H9 (cell line): ENCODE data around the gene HIPK3. TPM values are rescaled to one million over a fixed set of nuclear protein-coding genes. Genes with fewer than 3 reads are reported as not detected.

Source experiments
- DNase-seq: peaks from one replicate; pipeline ENCODE4 v3.0.0-alpha.2; 2017
- H2AFZ ChIP-seq: one replicate; pipeline ENCODE4 v1.6.1; 2013; ENCODE audit warnings: mild to moderate bottlenecking, low read length, control low read depth, moderate library complexity
- H2AK5ac ChIP-seq: 2 replicates; pipeline ENCODE4 v1.6.1; 2013; ENCODE audit warnings: low read length, control low read depth, mixed read lengths; ENCODE audit not compliant: insufficient read length
- H2BK120ac ChIP-seq: one replicate; pipeline ENCODE4 v1.6.1; 2013; ENCODE audit warnings: low read depth, mild to moderate bottlenecking, low read length, control low read depth, inconsistent platforms; ENCODE audit not compliant: poor library complexity, severe bottlenecking
- H2BK12ac ChIP-seq: 2 replicates; pipeline ENCODE4 v1.6.1; 2013; ENCODE audit warnings: low read length, control low read depth, mixed read lengths, low read depth; ENCODE audit not compliant: insufficient read length
- H2BK15ac ChIP-seq: 2 replicates; pipeline ENCODE4 v1.6.1; 2013; ENCODE audit warnings: low read depth, low read length, control low read depth
- H2BK20ac ChIP-seq: one replicate; pipeline ENCODE4 v1.6.1; 2013; ENCODE audit warnings: low read depth, mild to moderate bottlenecking, low read length, control low read depth, inconsistent platforms; ENCODE audit not compliant: poor library complexity, severe bottlenecking
- H2BK5ac ChIP-seq: 2 replicates; pipeline ENCODE4 v1.6.1; 2013; ENCODE audit warnings: low read length, control low read depth, mixed read lengths; ENCODE audit not compliant: insufficient read length
- H3K14ac ChIP-seq: 2 replicates; pipeline ENCODE4 v1.6.1; 2013; ENCODE audit warnings: low read length, control low read depth; ENCODE audit not compliant: insufficient read depth
- H3K18ac ChIP-seq: 2 replicates; pipeline ENCODE4 v1.6.1; 2013; ENCODE audit warnings: low read depth, mild to moderate bottlenecking, mixed read lengths, low read length, control low read depth; ENCODE audit not compliant: insufficient read length
- H3K23ac ChIP-seq: 2 replicates; pipeline ENCODE4 v1.6.1; 2013; ENCODE audit warnings: low read length, control low read depth, mixed read lengths, low read depth; ENCODE audit not compliant: insufficient read length
- H3K23me2 ChIP-seq: 2 replicates; pipeline ENCODE4 v1.6.1; 2013; ENCODE audit warnings: low read depth, mild to moderate bottlenecking, mixed read lengths, low read length, control low read depth; ENCODE audit not compliant: insufficient read length, poor library complexity, severe bottlenecking
- H3K27ac ChIP-seq: 2 replicates; pipeline ENCODE4 v1.5.1; 2013; ENCODE audit warnings: low read length, control low read depth, mixed read lengths, low read depth; ENCODE audit not compliant: insufficient read length
- H3K27me3 ChIP-seq: 2 replicates; pipeline ENCODE4 v1.6.1; 2013; ENCODE audit warnings: low read length, control low read depth, inconsistent platforms; ENCODE audit not compliant: insufficient read depth
- H3K4ac ChIP-seq: 2 replicates; pipeline ENCODE4 v1.6.1; 2013; ENCODE audit warnings: low read depth, mild to moderate bottlenecking, control low read depth, inconsistent platforms, low read length, moderate library complexity
- H3K4me1 ChIP-seq: 2 replicates; pipeline ENCODE4 v1.6.1; 2013; ENCODE audit warnings: low read length, control low read depth, inconsistent platforms; ENCODE audit not compliant: insufficient read depth
- H3K4me2 ChIP-seq: 2 replicates; pipeline ENCODE4 v1.6.1; 2013; ENCODE audit warnings: low read length, control low read depth, mixed read lengths; ENCODE audit not compliant: insufficient read length, insufficient read depth
- H3K56ac ChIP-seq: 2 replicates; pipeline ENCODE4 v1.6.1; 2013; ENCODE audit warnings: low read depth, mild to moderate bottlenecking, mixed read lengths, low read length, control low read depth; ENCODE audit not compliant: insufficient read length
- H3K79me1 ChIP-seq: 2 replicates; pipeline ENCODE4 v1.6.1; 2013; ENCODE audit warnings: low read depth, mild to moderate bottlenecking, moderate library complexity, low read length, control low read depth, inconsistent platforms; ENCODE audit not compliant: insufficient read depth, poor library complexity, severe bottlenecking
- H3K79me2 ChIP-seq: 2 replicates; pipeline ENCODE4 v1.6.1; 2013; ENCODE audit warnings: low read length, control low read depth, inconsistent platforms; ENCODE audit not compliant: insufficient read depth
- H3K9ac ChIP-seq: 2 replicates; pipeline ENCODE4 v1.6.1; 2013; ENCODE audit warnings: low read length, control low read depth, mixed read lengths; ENCODE audit not compliant: insufficient read length; ENCODE audit errors: extremely low read depth
- H3K9me3 ChIP-seq: one replicate; pipeline ENCODE4 v1.6.1; 2013; ENCODE audit warnings: low read depth, low read length, inconsistent platforms; ENCODE audit not compliant: control insufficient read depth
- H3T11ph ChIP-seq: one replicate; pipeline ENCODE4 v1.6.1; 2013; ENCODE audit warnings: mild to moderate bottlenecking, low read length, control low read depth, inconsistent platforms
- H4K20me1 ChIP-seq: one replicate; pipeline ENCODE4 v1.6.1; 2013; ENCODE audit not compliant: control insufficient read depth, insufficient read length, insufficient read depth
- H4K5ac ChIP-seq: 2 replicates; pipeline ENCODE4 v1.6.1; 2013; ENCODE audit warnings: low read depth, mild to moderate bottlenecking, mixed read lengths, low read length, control low read depth; ENCODE audit not compliant: insufficient read length
- H4K8ac ChIP-seq: replicated peaks from 2 replicates; pipeline ENCODE4 v1.6.1; 2013; ENCODE audit warnings: low read length, control low read depth, mixed read lengths, low read depth; ENCODE audit not compliant: insufficient read length
- H4K91ac ChIP-seq: 2 replicates; pipeline ENCODE4 v1.6.1; 2013; ENCODE audit warnings: low read depth, mild to moderate bottlenecking, moderate library complexity, mixed read lengths, low read length, control low read depth; ENCODE audit not compliant: insufficient read length
- H3K27ac Mint-ChIP-seq, 3 experiments: 2 replicates in 2 of 3; 3 replicates in 1 of 3; pipeline ENCODE4 v1.8.0; 2020 to 2021; ENCODE audit warnings: mixed read lengths in 3 of 3, mild to moderate bottlenecking in 1 of 3, moderate library complexity in 1 of 3
- H3K27me3 Mint-ChIP-seq: 2 replicates; pipeline ENCODE4 v1.8.0; 2021; ENCODE audit warnings: low read depth, mild to moderate bottlenecking, moderate library complexity, mixed read lengths
- H3K36me3 Mint-ChIP-seq, 3 experiments: 2 replicates in 2 of 3; 3 replicates in 1 of 3; pipeline ENCODE4 v1.8.0; 2020 to 2021; ENCODE audit warnings: low read depth in 3 of 3, mixed read lengths in 3 of 3; ENCODE audit not compliant: insufficient read depth in 1 of 3
- H3K4me1 Mint-ChIP-seq, 2 experiments: 2 replicates each; pipeline ENCODE4 v1.8.0; 2020; ENCODE audit warnings: mixed read lengths in 2 of 2
- H3K4me3 Mint-ChIP-seq, 2 experiments: 2 replicates in 1 of 2; 3 replicates in 1 of 2; pipeline ENCODE4 v1.8.0; 2020 to 2021; ENCODE audit warnings: mild to moderate bottlenecking in 2 of 2, mixed read lengths in 2 of 2, moderate library complexity in 1 of 2
- H3K9me3 Mint-ChIP-seq, 2 experiments: 2 replicates in 1 of 2; 3 replicates in 1 of 2; pipeline ENCODE4 v1.8.0; 2020; ENCODE audit warnings: mild to moderate bottlenecking in 2 of 2, mixed read lengths in 2 of 2, moderate library complexity in 1 of 2
- WGBS: extraction: QIAGEN DNeasy Blood & Tissue Kit; methylation state at CpG from one replicate; pipeline ENCODE4 v1.1.7; 2013; ENCODE audit warnings: missing lambda C conversion rate, low lambda C conversion rate, mixed read lengths; ENCODE audit not compliant: insufficient read length; ENCODE audit errors: extremely low coverage; 5-methylcytosine and 5-hydroxymethylcytosine counted together
- total RNA-seq: library from RNA; stranded (reverse); gene quantifications from 2 replicates; pipeline ENCODE4 v1.2.1, GENCODE V29; 2021
- TF ChIP-seq, protein P1 (sequence below): fragments of 200-600 bp; sonication (generic); conservative IDR thresholded peaks from 3 replicates; pipeline ENCODE4 v1.8.0; 2021; ENCODE audit warnings: antibody characterized with exemption, mild to moderate bottlenecking

Gene HIPK3
- total RNA-seq, 1 experiment from 2014 or later: 23.4 TPM

DNA sequence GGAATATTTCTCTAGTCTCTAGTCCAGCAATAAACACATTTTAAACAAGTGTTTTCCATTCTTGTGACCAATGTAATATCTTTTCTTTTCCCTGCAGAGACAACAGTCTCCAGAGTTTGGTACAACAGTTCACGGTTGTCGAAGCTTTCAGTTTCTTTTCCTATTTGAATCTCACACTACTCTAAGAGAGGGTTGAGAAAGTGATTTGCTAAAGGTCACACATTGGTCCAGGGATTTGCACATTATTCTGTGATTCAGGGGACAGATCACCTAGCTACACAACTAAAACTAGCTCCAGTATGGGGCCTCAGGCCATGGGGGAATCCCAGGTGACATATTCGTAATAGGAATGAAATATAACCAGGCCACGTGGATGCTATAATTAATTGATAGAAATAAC lies 132.5 kb downstream of the HIPK3 start:
- Histone ChIP-seq H3K79me2 (no peaks in the 10 kb centered on the region), H3K79me1 (no peaks in the 10 kb centered on the region), H3K23ac (no peak overlapping the region), H4K8ac (no peak overlapping the region), H3K14ac (no peak overlapping the region), H3K4me1 (no peaks in the 10 kb centered on the region), H3K9me3 (no peaks in the 10 kb centered on the region), H3K23me2 (no peaks in the 10 kb centered on the region), H3K18ac (no peak overlapping the region), H2BK120ac (no peak overlapping the region), H4K20me1 (no peaks in the 10 kb centered on the region), H4K91ac (no peak overlapping the region), H3K27me3 (no peaks in the 10 kb centered on the region), H2BK20ac (no peak overlapping the region), H2BK12ac (no peak overlapping the region), H3K56ac (no peak overlapping the region), H3K4me2 (no peak overlapping the region), H3K9ac (no peak overlapping the region), H4K5ac (no peak overlapping the region), H3K4ac (no peak overlapping the region), H3K27ac (no peak overlapping the region), H2AK5ac (no peak overlapping the region), H2BK15ac (no peak overlapping the region), H2BK5ac (no peak overlapping the region), H3T11ph (no peak overlapping the region), H2AFZ (no peak overlapping the region)
- Mint-ChIP-seq H3K36me3 (peaks cover 0 to 8% (median 0%) of the 10 kb centered on the region in 3 experiments; a peak in 1 of 7 replicates), H3K27ac (no peak overlapping the region), H3K4me3 (no peak overlapping the region), H3K9me3 (peaks cover 11 to 12% of the 10 kb centered on the region in 2 experiments; a peak in 4 of 5 replicates), H3K4me1 (peaks cover 3 to 5% of the 10 kb centered on the region in 2 experiments), H3K27me3 (no peaks in the 10 kb centered on the region)
- WGBS: no CpG with 5 or more reads among the region's 4 CpGs
- TF ChIP-seq, protein P1, sequence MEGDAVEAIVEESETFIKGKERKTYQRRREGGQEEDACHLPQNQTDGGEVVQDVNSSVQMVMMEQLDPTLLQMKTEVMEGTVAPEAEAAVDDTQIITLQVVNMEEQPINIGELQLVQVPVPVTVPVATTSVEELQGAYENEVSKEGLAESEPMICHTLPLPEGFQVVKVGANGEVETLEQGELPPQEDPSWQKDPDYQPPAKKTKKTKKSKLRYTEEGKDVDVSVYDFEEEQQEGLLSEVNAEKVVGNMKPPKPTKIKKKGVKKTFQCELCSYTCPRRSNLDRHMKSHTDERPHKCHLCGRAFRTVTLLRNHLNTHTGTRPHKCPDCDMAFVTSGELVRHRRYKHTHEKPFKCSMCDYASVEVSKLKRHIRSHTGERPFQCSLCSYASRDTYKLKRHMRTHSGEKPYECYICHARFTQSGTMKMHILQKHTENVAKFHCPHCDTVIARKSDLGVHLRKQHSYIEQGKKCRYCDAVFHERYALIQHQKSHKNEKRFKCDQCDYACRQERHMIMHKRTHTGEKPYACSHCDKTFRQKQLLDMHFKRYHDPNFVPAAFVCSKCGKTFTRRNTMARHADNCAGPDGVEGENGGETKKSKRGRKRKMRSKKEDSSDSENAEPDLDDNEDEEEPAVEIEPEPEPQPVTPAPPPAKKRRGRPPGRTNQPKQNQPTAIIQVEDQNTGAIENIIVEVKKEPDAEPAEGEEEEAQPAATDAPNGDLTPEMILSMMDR: no peak
- no peak for DNase-seq
